NCI-H2196 (cell line): ENCODE measurements around the gene ECM2.

Experiments used
- DNase-seq: peaks from one replicate; lab custom pipeline; 2025; ENCODE audit not compliant: unreplicated experiment; lab: John Stamatoyannopoulos, UW

The ECM2 gene

DNA sequence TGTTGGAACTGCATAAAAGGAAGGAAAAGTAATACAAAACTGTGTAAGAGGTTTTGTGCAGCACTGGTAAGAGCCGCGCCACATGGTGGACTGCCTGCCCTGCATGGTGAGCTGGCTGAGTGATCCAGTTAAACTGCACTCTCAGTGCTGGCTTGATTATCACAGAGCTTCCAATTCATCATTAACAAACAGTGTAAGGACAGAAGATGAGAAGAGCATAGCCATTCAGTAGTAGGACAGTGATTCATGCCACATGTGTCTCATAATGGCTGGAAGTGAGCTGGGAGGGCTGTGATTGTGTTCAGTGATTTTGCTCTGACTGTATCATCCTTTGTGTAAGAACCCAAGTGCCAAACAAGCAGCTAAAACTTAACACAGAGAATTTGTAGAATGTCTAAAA, 67.6 kb downstream of the ECM2 start:
- no peak for DNase-seq

GRCh38 chr9:92467511-92467910, 68.3 kb downstream of the ECM2 start:
- DNase-seq = no peak

DNA sequence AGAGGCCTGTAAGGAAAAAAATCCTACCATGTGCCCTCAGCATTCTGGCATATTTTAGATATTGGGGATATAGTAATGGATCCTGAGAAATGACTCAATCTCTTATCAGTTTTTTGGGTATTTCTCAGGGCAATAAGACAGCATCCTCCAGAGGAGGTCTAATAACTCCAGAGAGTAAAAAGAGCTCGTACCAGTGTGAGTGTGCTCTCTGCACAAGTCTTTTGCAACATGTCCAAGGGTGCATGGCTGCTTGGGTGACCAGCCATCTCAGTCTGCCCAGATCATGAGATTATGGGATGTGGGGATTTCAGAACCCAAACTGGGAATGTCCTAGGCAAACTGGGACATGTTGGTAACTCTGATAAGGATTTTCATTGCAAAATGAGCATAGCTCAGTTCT, 68.7 kb downstream of the ECM2 start:
- no peak for DNase-seq

DNA sequence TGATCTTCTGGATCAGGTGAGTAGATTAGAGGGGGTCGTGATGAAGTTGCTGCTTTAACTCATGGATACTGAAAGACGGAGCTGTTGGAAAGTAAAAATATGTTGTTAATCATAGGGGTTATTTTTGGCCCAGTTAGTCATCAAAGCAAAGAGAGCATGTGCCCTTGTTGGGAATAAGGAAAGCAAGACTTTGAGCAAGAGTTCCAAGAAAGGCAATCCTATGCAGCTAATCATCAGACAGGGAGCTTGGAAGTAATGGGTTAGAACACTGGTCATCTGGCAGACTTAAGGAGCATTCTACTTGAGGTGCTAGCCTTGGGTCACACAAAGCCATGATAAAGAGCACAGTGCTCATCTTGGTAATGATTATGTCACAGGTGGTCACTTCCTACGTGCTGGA, 71.8 kb downstream of the ECM2 start:
- no peak for DNase-seq

- no peak for DNase-seq
These were observed 72.4 kb downstream of the ECM2 start for GRCh38 chr9:92463387-92463786.

- DNase-seq = no peak
These were observed 78.2 kb downstream of the ECM2 start for GRCh38 chr9:92457576-92457975.

DNA sequence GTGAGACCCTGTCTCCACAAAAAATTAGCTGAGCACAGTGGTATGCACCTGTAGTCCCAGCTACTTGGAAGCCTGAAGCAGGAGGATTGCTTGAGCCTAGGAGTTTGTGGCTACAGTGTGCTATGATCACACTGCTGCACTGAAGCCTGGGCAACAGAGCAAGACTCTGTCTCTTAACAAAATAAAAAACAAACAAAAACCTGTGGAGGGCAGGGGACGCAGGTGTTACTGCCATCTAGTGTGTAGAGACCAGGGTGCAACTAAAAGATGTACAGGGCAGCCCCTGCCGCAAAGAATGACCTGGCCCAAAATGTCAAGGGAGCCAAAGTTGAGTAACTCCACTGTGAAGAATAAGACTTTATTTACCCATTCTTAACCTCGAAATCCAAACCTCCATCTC, 80.6 kb downstream of the ECM2 start:
- DNase-seq = no peak

GRCh38 chr9:92446536-92446935, 89.3 kb downstream of the ECM2 start:
- DNase-seq = no peak
